ENCODE results near the gene S100A13.
"Not testable (repeated sequence)": the region's sequence is repeated elsewhere in the genome, so short reads cannot be mapped to it uniquely, and the experiment has no call there.

Gene S100A13

GRCh38 chr1:153599847-153600246 lies 27.5 kb downstream of the S100A13 start:
- no peak for DNase-seq

- no peak for DNase-seq
Observed at GRCh38 chr1:153598309-153599172, 28.8 kb downstream of the S100A13 start.

- DNase-seq: no peak
Observed at GRCh38 chr1:153597206-153597605, 30.1 kb downstream of the S100A13 start.

GRCh38 chr1:153592748-153593147 lies 34.6 kb downstream of the S100A13 start:
- no peak for DNase-seq

- DNase-seq: no peak
Observed at GRCh38 chr1:153588482-153588881, 38.8 kb downstream of the S100A13 start.

- DNase-seq: not testable (repeated sequence)
Observed at GRCh38 chr1:153588033-153588432, 39.3 kb downstream of the S100A13 start.

- DNase-seq: no peak
Observed at GRCh38 chr1:153587314-153587713, 40.0 kb downstream of the S100A13 start.

- DNase-seq: no peak
Observed at GRCh38 chr1:153586347-153586746, 41.0 kb downstream of the S100A13 start.

- DNase-seq: no peak
Observed at GRCh38 chr1:153585006-153585405, 42.3 kb downstream of the S100A13 start.

- DNase-seq: no peak
Observed at GRCh38 chr1:153583976-153584375, 43.3 kb downstream of the S100A13 start.

GRCh38 chr1:153583514-153583913 lies 43.8 kb downstream of the S100A13 start:
- DNase-seq: not testable (repeated sequence)

GRCh38 chr1:153582836-153583235 lies 44.5 kb downstream of the S100A13 start:
- not testable (repeated sequence) for DNase-seq

- DNase-seq: no peak
Observed at GRCh38 chr1:153578936-153579335, 48.4 kb downstream of the S100A13 start.

- no peak for DNase-seq
Observed at GRCh38 chr1:153578490-153578889, 48.8 kb downstream of the S100A13 start.

GRCh38 chr1:153577624-153578051 lies 49.7 kb downstream of the S100A13 start:
- no peak for DNase-seq

- no peak for DNase-seq
Observed at GRCh38 chr1:153577138-153577537, 50.2 kb downstream of the S100A13 start.

- not testable (repeated sequence) for DNase-seq
Observed at GRCh38 chr1:153575497-153575896, 51.8 kb downstream of the S100A13 start.

GRCh38 chr1:153575081-153575491 lies 52.2 kb downstream of the S100A13 start:
- DNase-seq: not testable (repeated sequence)

- DNase-seq: no peak
Observed at GRCh38 chr1:153573351-153573750, 54.0 kb downstream of the S100A13 start.

GRCh38 chr1:153572569-153573015 lies 54.7 kb downstream of the S100A13 start:
- DNase-seq: peak; percentile 65

GRCh38 chr1:153571706-153572105 lies 55.6 kb downstream of the S100A13 start:
- DNase-seq: no peak

GRCh38 chr1:153570874-153571273 lies 56.4 kb downstream of the S100A13 start:
- no peak for DNase-seq

GRCh38 chr1:153569465-153569864 lies 57.8 kb downstream of the S100A13 start:
- no peak for DNase-seq
